ENCODE measurements around the gene LCE3E.

LCE3E gene

DNA sequence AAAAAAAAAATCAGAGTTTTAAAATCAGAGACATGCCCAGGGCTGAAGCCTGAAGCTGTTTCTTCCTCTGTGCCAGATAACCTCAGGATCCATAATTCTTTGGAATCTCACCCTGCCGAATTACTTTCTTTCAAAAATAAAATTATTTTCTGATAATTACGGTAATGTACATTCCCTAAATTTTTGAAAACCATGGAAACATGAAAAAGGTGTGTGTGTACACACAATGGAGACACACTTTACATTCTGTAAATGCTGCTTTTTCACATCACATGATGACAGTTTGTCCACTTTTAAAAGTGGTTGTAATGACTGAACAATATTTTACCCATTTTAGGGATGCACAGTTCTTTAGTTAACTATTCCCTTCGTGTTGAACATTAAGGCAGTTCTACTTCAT, 30.8 kb downstream of the LCE3E start:
- no peak overlapping the region for H3K4me3 ChIP-seq (ENCODE audit: low read depth, low read length)
- TF ChIP-seq, protein P1, sequence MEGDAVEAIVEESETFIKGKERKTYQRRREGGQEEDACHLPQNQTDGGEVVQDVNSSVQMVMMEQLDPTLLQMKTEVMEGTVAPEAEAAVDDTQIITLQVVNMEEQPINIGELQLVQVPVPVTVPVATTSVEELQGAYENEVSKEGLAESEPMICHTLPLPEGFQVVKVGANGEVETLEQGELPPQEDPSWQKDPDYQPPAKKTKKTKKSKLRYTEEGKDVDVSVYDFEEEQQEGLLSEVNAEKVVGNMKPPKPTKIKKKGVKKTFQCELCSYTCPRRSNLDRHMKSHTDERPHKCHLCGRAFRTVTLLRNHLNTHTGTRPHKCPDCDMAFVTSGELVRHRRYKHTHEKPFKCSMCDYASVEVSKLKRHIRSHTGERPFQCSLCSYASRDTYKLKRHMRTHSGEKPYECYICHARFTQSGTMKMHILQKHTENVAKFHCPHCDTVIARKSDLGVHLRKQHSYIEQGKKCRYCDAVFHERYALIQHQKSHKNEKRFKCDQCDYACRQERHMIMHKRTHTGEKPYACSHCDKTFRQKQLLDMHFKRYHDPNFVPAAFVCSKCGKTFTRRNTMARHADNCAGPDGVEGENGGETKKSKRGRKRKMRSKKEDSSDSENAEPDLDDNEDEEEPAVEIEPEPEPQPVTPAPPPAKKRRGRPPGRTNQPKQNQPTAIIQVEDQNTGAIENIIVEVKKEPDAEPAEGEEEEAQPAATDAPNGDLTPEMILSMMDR (IDR thresholded peaks at IDR 0.05; ENCODE audit: low read depth, low read length) = no peak

DNA sequence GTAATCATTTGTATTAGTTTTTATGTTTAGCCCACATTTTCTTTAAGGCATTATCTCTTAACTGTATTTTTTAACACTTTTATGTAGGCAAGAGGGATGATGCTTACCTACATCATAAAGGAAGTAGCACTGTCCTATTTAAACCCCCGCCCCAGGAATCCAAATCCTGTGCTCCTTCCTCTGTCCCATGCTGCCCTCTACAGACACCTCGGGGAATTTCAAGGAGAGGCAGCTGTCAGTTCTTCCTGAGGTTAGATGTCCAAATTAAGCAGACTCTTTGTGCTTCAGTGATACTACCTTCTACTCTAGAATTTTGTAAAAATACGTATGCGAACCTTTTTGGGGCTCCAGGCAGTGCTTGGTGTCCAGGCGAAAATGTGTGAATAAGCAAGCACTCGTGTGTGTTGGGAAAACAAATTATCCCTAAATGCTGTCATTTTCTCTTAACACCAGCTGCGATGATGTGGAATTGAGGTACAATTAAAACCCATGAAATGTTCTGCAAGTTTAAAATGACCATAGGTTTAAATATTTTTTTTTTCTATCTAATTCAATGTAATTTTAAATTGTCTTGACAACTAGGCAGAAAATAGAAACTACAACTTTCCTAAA, 33.1 kb downstream of the LCE3E start:
- no peak overlapping the region for H3K4me3 ChIP-seq (ENCODE audit: low read depth, low read length)
- TF ChIP-seq, protein P1 (IDR thresholded peaks at IDR 0.05; ENCODE audit: low read depth, low read length) = no peak

DNA sequence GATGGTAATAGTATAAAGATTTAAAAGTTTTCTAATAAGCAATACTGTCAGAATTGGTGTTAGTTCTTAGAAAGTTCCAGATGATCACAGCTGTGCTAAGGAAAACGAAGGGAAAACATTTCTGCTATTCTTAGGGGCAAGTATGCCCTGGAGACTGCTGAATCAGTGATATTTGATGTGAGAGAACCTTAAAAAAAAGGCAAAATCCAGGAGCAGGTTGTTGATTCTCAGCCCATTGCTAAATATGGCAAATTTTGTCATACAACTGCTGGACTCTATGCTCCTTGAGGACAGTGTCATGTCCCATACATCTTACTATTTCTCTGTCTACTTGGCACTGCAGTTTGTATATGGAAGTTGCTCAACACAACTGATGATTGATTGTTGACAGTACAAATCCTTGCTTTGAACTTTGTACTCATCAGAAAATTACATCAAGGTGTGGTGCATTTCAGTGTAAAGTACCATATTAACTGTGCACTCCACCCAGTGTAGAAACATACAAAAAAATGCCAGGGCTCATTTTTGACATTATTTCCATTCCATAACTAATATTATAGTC, 41.4 kb downstream of the LCE3E start:
- no peak overlapping the region for H3K4me3 ChIP-seq (ENCODE audit: low read depth, low read length)
- TF ChIP-seq, protein P1 (IDR thresholded peaks at IDR 0.05; ENCODE audit: low read depth, low read length) = no peak

DNA sequence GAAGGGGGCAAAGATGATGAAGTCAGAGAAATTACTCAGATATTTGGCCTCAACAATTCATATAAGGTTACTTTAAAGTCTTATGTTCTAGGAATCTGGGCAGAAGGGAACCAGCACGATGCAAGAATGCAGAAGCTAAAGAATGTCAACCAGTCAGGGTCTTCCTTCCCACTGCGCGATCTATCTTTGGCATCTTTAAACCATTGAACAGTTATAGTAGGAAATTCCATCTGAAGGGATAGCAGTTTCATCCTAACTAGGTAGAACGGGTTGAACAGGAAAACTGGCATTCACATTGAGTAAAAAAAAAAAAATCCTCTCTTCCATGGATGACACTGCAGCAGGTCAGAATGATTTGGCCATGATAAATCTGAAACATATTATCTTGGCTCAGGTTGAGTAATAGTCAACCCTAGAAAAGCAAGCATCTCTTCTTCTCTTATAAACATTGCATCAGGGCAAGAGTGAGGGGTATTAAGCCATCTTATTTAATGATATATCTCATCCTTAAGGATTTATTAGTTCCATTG, 46.0 kb downstream of the LCE3E start:
- H3K4me3 ChIP-seq (ENCODE audit: low read depth, low read length) = no peak overlapping the region
- TF ChIP-seq, protein P1 (IDR thresholded peaks at IDR 0.05; ENCODE audit: low read depth, low read length) = no peak

DNA sequence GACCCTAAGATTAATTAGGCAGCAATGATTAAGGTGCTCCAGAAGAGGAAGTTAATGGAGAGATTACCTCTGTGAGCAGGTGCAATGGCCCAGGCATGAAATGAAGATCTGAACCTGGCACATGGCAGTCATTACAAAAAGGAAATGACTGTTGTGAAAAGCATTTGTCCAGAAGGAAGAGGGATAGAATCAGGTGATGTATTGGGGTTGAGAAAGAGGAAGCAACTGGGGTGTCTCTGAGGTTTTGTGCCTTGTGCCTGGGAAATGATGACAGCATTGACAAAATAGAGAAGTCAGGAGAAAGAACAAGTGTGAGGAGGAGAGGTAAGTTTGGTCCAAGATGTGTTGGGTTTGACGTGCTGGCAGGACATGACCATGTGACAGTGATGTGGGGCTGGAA, 46.7 kb downstream of the LCE3E start:
- TF ChIP-seq, protein P1 (IDR thresholded peaks at IDR 0.05; ENCODE audit: low read depth, low read length) = no peak
- H3K4me3 ChIP-seq (ENCODE audit: low read depth, low read length) = no peak overlapping the region

DNA sequence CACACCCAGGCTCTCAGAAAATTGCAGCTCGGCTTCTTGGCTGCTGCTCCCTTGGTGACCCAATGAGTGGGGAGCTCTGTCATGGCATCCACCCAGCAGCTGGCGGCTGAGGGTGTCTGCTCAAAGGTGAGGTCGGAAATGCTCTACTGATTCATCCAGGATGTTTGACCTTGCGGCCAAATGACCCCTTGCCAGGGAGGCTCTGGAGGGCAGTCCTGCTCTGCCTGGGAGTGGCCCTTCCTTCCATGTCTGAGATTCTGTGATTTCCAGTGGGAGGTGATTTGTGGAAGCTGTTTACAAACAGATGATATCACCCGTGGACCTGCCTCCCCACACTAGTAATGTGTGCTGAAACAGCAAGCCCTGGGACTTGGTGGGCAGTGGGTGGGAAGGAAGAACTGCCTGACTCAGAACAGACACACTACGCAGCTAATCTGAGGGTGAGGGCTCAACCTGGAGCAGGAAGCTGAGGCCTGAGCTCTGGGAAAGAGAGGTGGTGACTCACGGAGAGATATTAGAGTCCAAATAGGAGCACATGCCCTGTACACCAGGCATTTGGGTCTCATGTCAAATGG, 49.3 kb downstream of the LCE3E start:
- H3K4me3 ChIP-seq (ENCODE audit: low read depth, low read length) = no peak overlapping the region
- TF ChIP-seq, protein P1 (IDR thresholded peaks at IDR 0.05; ENCODE audit: low read depth, low read length) = no peak

DNA sequence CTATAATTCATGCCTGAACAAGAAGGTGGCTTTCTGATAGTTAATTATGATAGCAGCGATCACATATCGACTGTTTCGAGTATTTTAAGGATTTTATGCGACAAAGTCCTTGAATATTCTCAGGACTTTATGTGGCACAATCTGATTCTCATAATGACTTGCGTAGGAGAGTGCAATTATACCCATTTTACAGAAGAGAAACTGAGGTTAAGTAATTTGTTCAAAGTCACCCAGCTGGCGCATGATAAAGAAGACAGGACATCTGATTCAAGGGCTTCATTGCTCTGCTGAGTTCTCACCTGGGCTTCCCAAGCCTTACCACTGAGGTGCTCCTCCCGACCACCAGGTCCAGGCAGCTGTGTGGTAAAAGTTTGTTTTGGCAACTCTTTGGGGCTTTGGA, 50.5 kb downstream of the LCE3E start:
- no peak overlapping the region for H3K4me3 ChIP-seq (ENCODE audit: low read depth, low read length)
- TF ChIP-seq, protein P1 (IDR thresholded peaks at IDR 0.05; ENCODE audit: low read depth, low read length) = no peak

All from WI38 (cell line).